Measurements from ENCODE around the gene OR10A7. TPM values are rescaled to one million over a fixed set of nuclear protein-coding genes. Genes with fewer than 3 reads are reported as not detected.
A peak's percentile ranks its signal among the peaks of the same experiment; 100 is the strongest.

The OR10A7 gene
- total and polyA plus RNA-seq, 10 of the 15 experiments (the other 5 are each of a cell fraction or from before 2014, with no cell fraction given), result not detected

DNA sequence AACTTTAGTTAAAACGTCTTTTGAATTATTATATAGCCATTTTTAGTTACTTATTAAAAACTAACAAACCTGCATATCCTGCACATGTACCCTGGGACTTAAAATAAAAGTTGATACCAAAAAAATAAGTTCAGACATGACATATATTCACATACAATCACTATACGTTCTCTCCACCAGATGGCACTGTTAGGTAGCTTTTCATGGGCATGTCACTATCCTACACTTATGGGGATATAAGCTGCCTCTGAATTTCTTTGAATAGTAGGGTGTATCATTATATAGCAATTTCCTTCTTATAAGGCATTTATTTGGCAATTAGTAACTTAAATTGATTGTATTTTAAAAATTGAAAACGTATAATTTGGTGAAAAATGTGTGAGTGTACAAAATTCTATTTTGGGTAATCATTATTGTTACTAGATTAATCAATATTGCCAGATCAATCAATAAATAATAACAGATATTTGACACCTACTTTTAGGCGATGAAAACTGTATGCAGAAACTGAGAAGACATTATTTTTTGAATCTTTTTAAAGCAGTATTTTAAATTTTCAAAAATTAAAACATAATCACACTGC is 31.8 kb upstream of the OR10A7 start:
- ChIA-PET SMC1A (ENCODE audit: uncharacterized antibody, unreplicated experiment) (interaction anchor here (0.6 to 1.4 kb wide), 3 partner anchors 428 to 433 kb away, joined by 3 to 6 read pairs (median 4); no protein-coding TSS in a partner anchor), POLR2A (no interaction called here), CTCF (interaction anchor here (0.6 to 4.7 kb wide), 10 partner anchors 10 to 606 kb away, joined by 3 to 60 read pairs (median 6); no protein-coding TSS in a partner anchor), RAD21 (ENCODE audit: unreplicated experiment) (interaction anchor here (1.0 to 3.0 kb wide), 3 partner anchors 12 to 467 kb away, joined by 3 to 21 read pairs (median 9); no protein-coding TSS in a partner anchor)
- ATAC-seq (peak; percentile 92), DNase-seq (ENCODE audit: low read depth, low spot score) (peak; percentile 53), FAIRE-seq (peak; percentile 75)
- no TSS peak for BruUV-seq (replicated peaks)
- under 1% methylated on average over 4 of the region's 4 CpGs for WGBS (ENCODE audit: insufficient coverage, insufficient replicate concordance, low lambda C conversion rate, missing lambda C conversion rate)
- H4K20me1 ChIP-seq (ENCODE audit: control insufficient read depth, insufficient read depth), result no peaks in the 10 kb centered on the region
- no peaks in the 10 kb centered on the region for H3K36me3 ChIP-seq (ENCODE audit: control insufficient read depth in 2 of 2, insufficient read depth in 2 of 2, low read length in 1 of 2)
- H3K4me3 ChIP-seq, result no peak overlapping the region
- no peak overlapping the region for H2AFZ ChIP-seq (ENCODE audit: control insufficient read depth, low read depth, low read length)
- in situ Hi-C loops (cut with MboI) (no loop called here), intact Hi-C loops (cut with micrococcal nuclease; ENCODE audit: unreplicated experiment) (loop anchor here (1.0 kb wide), 2 partner anchors 430 to 467 kb away; no protein-coding TSS in a partner anchor)
- no peaks in the 10 kb centered on the region for H3K27me3 ChIP-seq (replicated peaks in 1 of 2; ENCODE audit: control insufficient read depth in 2 of 2, insufficient read depth in 2 of 2, low read length in 1 of 2)
- H3K79me2 ChIP-seq (ENCODE audit: control insufficient read depth, insufficient read depth, low read length), result no peaks in the 10 kb centered on the region
- no peak overlapping the region for H3K9ac ChIP-seq (ENCODE audit: control insufficient read depth, insufficient read depth, low read length)
- no peaks in the 10 kb centered on the region for H3K9me3 ChIP-seq (replicated peaks; ENCODE audit: control insufficient read depth, insufficient read depth, low read length)
- no peak overlapping the region for H3K27ac ChIP-seq (ENCODE audit: control insufficient read depth, insufficient read depth)
- H3K4me1 ChIP-seq (ENCODE audit: control insufficient read depth, insufficient read depth, low read length), result no peaks in the 10 kb centered on the region
- H3K4me2 ChIP-seq (ENCODE audit: control insufficient read depth, insufficient read depth), result no peak overlapping the region
- TF ChIP-seq RAD21 (IDR thresholded peaks at IDR 0.05; ENCODE audit: insufficient read depth, low read depth, low read length) (peak; percentile 88), HCFC1 (IDR thresholded peaks at IDR 0.05; ENCODE audit: low read length) (no peak), ASH2L (IDR thresholded peaks at IDR 0.05; ENCODE audit: borderline replicate concordance, low read depth) (no peak), SIN3A (IDR thresholded peaks at IDR 0.05; ENCODE audit: low read depth, low read length) (no peak), BACH1 (IDR thresholded peaks at IDR 0.05; ENCODE audit: borderline replicate concordance) (no peak), SMC3 (IDR thresholded peaks at IDR 0.05; ENCODE audit: borderline replicate concordance, low read length) (peak; percentile 91), YBX1 (IDR thresholded peaks at IDR 0.05) (no peak), FOXM1 (IDR thresholded peaks at IDR 0.05; ENCODE audit: low read depth, low read length) (no peak), ZNF24 (IDR thresholded peaks at IDR 0.05) (no peak)
- TF ChIP-seq, protein P1, sequence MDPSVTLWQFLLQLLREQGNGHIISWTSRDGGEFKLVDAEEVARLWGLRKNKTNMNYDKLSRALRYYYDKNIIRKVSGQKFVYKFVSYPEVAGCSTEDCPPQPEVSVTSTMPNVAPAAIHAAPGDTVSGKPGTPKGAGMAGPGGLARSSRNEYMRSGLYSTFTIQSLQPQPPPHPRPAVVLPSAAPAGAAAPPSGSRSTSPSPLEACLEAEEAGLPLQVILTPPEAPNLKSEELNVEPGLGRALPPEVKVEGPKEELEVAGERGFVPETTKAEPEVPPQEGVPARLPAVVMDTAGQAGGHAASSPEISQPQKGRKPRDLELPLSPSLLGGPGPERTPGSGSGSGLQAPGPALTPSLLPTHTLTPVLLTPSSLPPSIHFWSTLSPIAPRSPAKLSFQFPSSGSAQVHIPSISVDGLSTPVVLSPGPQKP (IDR thresholded peaks at IDR 0.05; ENCODE audit: low read depth, low read length), result no peak
- TF ChIP-seq, protein P2, sequence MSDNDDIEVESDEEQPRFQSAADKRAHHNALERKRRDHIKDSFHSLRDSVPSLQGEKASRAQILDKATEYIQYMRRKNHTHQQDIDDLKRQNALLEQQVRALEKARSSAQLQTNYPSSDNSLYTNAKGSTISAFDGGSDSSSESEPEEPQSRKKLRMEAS (IDR thresholded peaks at IDR 0.05; ENCODE audit: low read depth, low read length), result no peak
- TF ChIP-seq, protein P3, sequence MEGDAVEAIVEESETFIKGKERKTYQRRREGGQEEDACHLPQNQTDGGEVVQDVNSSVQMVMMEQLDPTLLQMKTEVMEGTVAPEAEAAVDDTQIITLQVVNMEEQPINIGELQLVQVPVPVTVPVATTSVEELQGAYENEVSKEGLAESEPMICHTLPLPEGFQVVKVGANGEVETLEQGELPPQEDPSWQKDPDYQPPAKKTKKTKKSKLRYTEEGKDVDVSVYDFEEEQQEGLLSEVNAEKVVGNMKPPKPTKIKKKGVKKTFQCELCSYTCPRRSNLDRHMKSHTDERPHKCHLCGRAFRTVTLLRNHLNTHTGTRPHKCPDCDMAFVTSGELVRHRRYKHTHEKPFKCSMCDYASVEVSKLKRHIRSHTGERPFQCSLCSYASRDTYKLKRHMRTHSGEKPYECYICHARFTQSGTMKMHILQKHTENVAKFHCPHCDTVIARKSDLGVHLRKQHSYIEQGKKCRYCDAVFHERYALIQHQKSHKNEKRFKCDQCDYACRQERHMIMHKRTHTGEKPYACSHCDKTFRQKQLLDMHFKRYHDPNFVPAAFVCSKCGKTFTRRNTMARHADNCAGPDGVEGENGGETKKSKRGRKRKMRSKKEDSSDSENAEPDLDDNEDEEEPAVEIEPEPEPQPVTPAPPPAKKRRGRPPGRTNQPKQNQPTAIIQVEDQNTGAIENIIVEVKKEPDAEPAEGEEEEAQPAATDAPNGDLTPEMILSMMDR (IDR thresholded peaks at IDR 0.05 in 2 of 3, conservative IDR thresholded peaks at IDR 0.05 in 1 of 3; ENCODE audit: control insufficient read depth in 2 of 3, extremely low read depth in 1 of 3, insufficient read depth in 1 of 3, low read depth in 3 of 3, low read length in 3 of 3), result peak; percentile 50 to 68 (median 53); a peak in 5 of 6 replicates
- TF ChIP-seq, protein P4, sequence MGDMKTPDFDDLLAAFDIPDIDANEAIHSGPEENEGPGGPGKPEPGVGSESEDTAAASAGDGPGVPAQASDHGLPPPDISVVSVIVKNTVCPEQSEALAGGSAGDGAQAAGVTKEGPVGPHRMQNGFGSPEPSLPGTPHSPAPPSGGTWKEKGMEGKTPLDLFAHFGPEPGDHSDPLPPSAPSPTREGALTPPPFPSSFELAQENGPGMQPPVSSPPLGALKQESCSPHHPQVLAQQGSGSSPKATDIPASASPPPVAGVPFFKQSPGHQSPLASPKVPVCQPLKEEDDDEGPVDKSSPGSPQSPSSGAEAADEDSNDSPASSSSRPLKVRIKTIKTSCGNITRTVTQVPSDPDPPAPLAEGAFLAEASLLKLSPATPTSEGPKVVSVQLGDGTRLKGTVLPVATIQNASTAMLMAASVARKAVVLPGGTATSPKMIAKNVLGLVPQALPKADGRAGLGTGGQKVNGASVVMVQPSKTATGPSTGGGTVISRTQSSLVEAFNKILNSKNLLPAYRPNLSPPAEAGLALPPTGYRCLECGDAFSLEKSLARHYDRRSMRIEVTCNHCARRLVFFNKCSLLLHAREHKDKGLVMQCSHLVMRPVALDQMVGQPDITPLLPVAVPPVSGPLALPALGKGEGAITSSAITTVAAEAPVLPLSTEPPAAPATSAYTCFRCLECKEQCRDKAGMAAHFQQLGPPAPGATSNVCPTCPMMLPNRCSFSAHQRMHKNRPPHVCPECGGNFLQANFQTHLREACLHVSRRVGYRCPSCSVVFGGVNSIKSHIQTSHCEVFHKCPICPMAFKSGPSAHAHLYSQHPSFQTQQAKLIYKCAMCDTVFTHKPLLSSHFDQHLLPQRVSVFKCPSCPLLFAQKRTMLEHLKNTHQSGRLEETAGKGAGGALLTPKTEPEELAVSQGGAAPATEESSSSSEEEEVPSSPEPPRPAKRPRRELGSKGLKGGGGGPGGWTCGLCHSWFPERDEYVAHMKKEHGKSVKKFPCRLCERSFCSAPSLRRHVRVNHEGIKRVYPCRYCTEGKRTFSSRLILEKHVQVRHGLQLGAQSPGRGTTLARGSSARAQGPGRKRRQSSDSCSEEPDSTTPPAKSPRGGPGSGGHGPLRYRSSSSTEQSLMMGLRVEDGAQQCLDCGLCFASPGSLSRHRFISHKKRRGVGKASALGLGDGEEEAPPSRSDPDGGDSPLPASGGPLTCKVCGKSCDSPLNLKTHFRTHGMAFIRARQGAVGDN (IDR thresholded peaks at IDR 0.05), result no peak
- TF ChIP-seq, protein P5, sequence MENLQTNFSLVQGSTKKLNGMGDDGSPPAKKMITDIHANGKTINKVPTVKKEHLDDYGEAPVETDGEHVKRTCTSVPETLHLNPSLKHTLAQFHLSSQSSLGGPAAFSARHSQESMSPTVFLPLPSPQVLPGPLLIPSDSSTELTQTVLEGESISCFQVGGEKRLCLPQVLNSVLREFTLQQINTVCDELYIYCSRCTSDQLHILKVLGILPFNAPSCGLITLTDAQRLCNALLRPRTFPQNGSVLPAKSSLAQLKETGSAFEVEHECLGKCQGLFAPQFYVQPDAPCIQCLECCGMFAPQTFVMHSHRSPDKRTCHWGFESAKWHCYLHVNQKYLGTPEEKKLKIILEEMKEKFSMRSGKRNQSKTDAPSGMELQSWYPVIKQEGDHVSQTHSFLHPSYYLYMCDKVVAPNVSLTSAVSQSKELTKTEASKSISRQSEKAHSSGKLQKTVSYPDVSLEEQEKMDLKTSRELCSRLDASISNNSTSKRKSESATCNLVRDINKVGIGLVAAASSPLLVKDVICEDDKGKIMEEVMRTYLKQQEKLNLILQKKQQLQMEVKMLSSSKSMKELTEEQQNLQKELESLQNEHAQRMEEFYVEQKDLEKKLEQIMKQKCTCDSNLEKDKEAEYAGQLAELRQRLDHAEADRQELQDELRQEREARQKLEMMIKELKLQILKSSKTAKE (IDR thresholded peaks at IDR 0.05; ENCODE audit: low read depth, poor library complexity, severe bottlenecking), result no peak
